Hepatocyte (in vitro differentiated cells): ENCODE results near the gene HID1.

ENCODE experiments used
- CTCF ChIP-seq: fragments of 200-600 bp; sonication (generic); IDR thresholded peaks from 2 replicates; pipeline ENCODE4 v1.5.1; 2016; ENCODE audit warnings: antibody characterized with exemption, mild to moderate bottlenecking; ENCODE audit not compliant: poor library complexity
- EZH2 ChIP-seq: fragments of 200-600 bp; sonication (generic); IDR thresholded peaks from 2 replicates; pipeline ENCODE4 v1.6.1; 2016; ENCODE audit warnings: antibody characterized with exemption, mild to moderate bottlenecking, borderline replicate concordance

GRCh38 chr17:74916851-74917199 is 55.7 kb downstream of the HID1 start:
- TF ChIP-seq CTCF (no peak), EZH2 (no peak)
